ENCODE results near the gene OR6N1. TPM values are rescaled to one million over a fixed set of nuclear protein-coding genes. Genes with fewer than 3 reads are reported as not detected.

The OR6N1 gene
- not detected in 5 replicates for total RNA-seq (2022; extraction: Qiagen RNA extraction)

DNA sequence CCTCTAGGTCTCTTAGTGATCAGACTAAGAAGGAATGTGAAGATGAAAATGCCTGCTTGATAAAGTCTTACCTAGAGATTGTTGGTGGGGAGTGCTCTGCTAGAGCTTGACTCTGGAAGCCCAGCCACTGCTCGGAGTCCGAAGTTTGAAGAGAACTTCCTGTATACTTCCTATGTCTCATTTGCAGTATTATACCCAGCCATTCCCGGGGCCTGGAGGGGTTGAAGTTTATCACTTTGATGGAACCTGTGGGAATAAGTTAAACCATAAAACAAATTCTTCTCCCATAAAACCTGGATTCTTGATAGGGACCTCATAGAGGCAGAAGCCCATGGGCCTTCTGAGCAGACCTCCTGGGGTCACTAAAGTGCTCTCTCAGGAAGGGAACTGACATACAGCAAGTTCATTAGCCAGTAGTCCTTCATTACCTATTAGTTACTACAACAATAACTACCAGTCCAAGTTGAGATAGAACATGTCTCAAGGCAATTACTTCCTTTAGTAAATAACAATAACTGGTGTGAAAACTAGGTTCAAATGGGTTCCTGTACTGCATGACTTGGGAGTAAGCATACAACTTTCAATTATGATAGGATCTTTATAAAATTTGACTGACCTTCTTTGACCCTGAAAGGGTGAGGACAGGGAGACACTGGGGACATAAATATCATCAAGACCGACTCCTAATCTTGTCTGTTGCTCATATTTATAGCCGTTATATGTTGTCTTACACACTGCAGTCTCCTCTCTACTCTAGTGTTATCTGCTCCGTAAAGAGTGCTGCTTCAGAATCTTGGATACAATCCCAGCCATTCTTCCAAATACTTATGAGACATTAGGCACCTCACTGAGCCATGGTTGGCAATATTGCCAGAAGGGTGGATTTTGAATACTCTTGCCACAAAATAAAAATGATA is at the start of gene OR6N1:
Gene OR6N1, minus strand, starts transcription at position 246 of the 917 bp plus-strand sequence. CDS start 5,513 bp downstream, outside the sequence.

DNA sequence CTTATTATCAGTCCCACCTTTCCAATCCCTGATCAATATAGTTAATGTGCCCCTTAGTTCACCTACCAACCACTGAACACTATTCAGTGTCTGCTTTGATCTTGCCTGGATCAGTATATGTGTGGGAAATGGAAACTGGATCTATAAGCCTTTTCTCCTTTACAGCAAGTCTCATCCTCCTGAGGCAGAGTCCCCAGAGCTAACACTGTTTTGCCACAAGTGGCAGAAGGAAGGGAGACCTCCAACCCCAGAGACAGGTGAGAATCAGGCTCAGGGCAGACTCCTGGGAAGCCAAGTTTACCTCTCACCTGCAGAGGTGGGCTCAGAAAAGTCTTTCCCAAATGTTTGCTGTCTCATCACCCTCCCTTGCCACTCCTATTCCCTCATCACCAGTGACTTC is 9.1 kb upstream of the OR6N1 start, which contains the start of gene OR6N2:
Gene OR6N2, minus strand, starts transcription at position 101 of the 400 bp plus-strand sequence. CDS start 3,569 bp downstream, outside the sequence.

DNA sequence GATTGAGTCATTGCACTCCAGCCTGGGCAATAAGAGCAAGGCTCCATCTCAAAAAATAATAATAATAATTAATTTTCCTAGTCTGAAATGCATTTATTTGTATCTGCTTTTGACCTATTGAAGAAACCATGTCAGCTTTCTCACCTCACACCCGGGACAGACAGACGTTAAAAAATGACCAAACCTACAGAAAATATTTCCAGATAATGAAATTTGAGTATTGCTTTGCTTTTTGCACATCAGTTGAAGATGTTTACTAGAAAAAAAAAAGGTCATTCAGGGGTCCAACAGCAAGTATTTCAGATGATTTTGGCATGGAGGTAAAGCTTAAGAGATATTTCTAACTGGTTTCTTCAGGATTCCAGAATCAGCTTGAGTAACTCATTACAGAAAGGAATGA is 17.6 kb downstream of the OR6N1 start, which contains the start of gene OR6K6:
Gene OR6K6, plus strand, starts transcription at position 301 of the 400 bp plus-strand sequence. CDS start 168 bp downstream, outside the sequence.

DNA sequence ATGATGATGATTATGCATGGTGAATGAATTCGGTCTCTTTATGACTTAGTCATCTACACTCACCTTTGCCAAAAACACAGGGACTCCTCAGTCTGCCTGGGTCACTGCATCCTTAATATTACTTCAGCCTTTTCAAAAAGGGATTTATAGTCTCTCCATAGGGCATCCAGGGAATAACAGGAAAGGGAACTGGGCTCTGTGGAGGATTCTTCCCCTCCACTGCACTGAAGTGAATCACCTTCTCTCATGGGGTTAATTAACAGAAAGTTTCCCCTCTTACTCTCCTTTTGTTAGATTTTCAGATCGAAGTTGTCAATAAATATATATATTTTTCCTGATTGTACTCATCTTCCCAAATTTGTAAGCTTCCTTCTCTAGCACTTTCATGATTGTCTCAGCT is 51.4 kb downstream of the OR6N1 start, which contains the start of gene OR6K3:
Gene OR6K3, minus strand, starts transcription at position 101 of the 400 bp plus-strand sequence. CDS start 2,605 bp downstream, outside the sequence.

Other genes with a start within 250 kb of the OR6N1 start
- gene OR6Y1, start 217.8 kb downstream of the OR6N1 start, total RNA-seq (2022; extraction: Qiagen RNA extraction), result not detected in 5 replicates
- gene OR6P1, start 201.6 kb downstream of the OR6N1 start, total RNA-seq (2022; extraction: Qiagen RNA extraction), result not detected in 5 replicates
- gene OR10X1, start 192.3 kb downstream of the OR6N1 start, total RNA-seq (2022; extraction: Qiagen RNA extraction), result not detected in 5 replicates
- not detected in 5 replicates for gene OR10Z1, start 166.9 kb downstream of the OR6N1 start, total RNA-seq (2022; extraction: Qiagen RNA extraction)
- gene SPTA1, start 85.5 kb downstream of the OR6N1 start, total RNA-seq (2022; extraction: Qiagen RNA extraction), result not detected in 5 replicates
- gene OR6K2, start 71.5 kb downstream of the OR6N1 start, total RNA-seq (2022; extraction: Qiagen RNA extraction), result not detected in 5 replicates
- gene OR6K3, start 51.5 kb downstream of the OR6N1 start, total RNA-seq (2022; extraction: Qiagen RNA extraction), result not detected in 5 replicates
- gene OR6K6, start 17.5 kb downstream of the OR6N1 start, total RNA-seq (2022; extraction: Qiagen RNA extraction), result not detected in 5 replicates
- gene OR6N2, start 9.0 kb upstream of the OR6N1 start, total RNA-seq (2022; extraction: Qiagen RNA extraction), result not detected in 5 replicates
- not detected in 5 replicates for gene MNDA, start 59.2 kb upstream of the OR6N1 start, total RNA-seq (2022; extraction: Qiagen RNA extraction)
- gene PYHIN1, start 159.4 kb upstream of the OR6N1 start, total RNA-seq (2022; extraction: Qiagen RNA extraction), result not detected in 5 replicates
- gene IFI16, start 237.7 kb upstream of the OR6N1 start, total RNA-seq (2022; extraction: Qiagen RNA extraction), result 2.7 to 3.8 TPM (median 3.3 TPM) in 5 replicates

All from A549 treated with Mapracorat at 1 μM for 4 hours (cell line).